WERI-Rb-1 (cell line): Measurements from ENCODE around the gene INTS6L.

Experiments
- DNase-seq: peaks from one replicate; pipeline ENCODE4 v3.0.0-alpha.2; 2020
- H3K27ac ChIP-seq: fragments of 250-450 bp; sonication (Bioruptor Pico); 2 replicates; pipeline ENCODE4 v1.5.1; 2020; ENCODE audit warnings: mild to moderate bottlenecking, moderate library complexity
- H3K27me3 ChIP-seq: fragments of 250-450 bp; sonication (Bioruptor Pico); 2 replicates; pipeline ENCODE4 v1.5.1; 2021; ENCODE audit warnings: mild to moderate bottlenecking, low read depth, moderate library complexity; ENCODE audit not compliant: insufficient read depth, severe bottlenecking
- H3K36me3 ChIP-seq: fragments of 250-450 bp; sonication (Bioruptor Pico); 2 replicates; pipeline ENCODE4 v1.5.1; 2020; ENCODE audit warnings: mild to moderate bottlenecking, moderate library complexity
- H3K4me3 ChIP-seq: 2 replicates; pipeline ENCODE4 v1.5.1; 2011; ENCODE audit warnings: low read depth, mild to moderate bottlenecking, control low read depth, low read length
- H3K9me3 ChIP-seq: fragments of 250-450 bp; sonication (Bioruptor Pico); 2 replicates; pipeline ENCODE4 v1.5.1; 2021; ENCODE audit warnings: mild to moderate bottlenecking, moderate library complexity; ENCODE audit not compliant: severe bottlenecking
- TF ChIP-seq, protein P1 (sequence below): IDR thresholded peaks from 2 replicates; pipeline ENCODE4 v1.5.1; 2011; ENCODE audit warnings: low read depth, mild to moderate bottlenecking, control low read depth, inconsistent platforms, low read length

INTS6L gene

DNA sequence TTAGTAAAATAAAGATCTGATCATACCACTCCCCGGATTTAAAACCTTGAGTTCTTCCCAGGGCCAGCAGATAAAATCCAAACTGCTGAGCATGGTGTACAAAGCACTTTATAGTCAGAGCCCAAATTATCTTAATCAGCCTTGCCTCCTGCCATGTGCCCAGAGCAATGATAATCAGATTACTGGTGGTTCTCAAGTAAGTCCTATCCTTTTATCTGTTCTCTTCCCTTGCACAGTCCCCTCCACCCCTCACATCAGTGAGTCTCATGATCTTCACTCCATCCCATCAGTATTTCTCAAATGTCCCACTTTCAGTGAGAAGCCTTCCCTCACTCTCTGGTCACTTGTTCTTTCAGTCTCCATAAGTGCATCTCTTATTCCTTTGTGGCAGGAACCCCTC, 22.7 kb downstream of the INTS6L start:
- no peaks in the 10 kb centered on the region for H3K27me3 ChIP-seq
- DNase-seq = peak; percentile 21
- H3K9me3 ChIP-seq = no peaks in the 10 kb centered on the region

GRCh38 chrX:135543924-135544323, 23.5 kb downstream of the INTS6L start:
- Histone ChIP-seq H3K27ac (no peak overlapping the region), H3K9me3 (no peaks in the 10 kb centered on the region), H3K27me3 (no peaks in the 10 kb centered on the region), H3K36me3 (no peaks in the 10 kb centered on the region), H3K4me3 (no peak overlapping the region)
- peak; percentile 46 for DNase-seq
- TF ChIP-seq, protein P1, sequence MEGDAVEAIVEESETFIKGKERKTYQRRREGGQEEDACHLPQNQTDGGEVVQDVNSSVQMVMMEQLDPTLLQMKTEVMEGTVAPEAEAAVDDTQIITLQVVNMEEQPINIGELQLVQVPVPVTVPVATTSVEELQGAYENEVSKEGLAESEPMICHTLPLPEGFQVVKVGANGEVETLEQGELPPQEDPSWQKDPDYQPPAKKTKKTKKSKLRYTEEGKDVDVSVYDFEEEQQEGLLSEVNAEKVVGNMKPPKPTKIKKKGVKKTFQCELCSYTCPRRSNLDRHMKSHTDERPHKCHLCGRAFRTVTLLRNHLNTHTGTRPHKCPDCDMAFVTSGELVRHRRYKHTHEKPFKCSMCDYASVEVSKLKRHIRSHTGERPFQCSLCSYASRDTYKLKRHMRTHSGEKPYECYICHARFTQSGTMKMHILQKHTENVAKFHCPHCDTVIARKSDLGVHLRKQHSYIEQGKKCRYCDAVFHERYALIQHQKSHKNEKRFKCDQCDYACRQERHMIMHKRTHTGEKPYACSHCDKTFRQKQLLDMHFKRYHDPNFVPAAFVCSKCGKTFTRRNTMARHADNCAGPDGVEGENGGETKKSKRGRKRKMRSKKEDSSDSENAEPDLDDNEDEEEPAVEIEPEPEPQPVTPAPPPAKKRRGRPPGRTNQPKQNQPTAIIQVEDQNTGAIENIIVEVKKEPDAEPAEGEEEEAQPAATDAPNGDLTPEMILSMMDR = peak; percentile 51

More for the DNA sequence above, 22.7 kb downstream of the INTS6L start:
- TF ChIP-seq, protein P1 = no peak
- Histone ChIP-seq H3K27ac (no peak overlapping the region), H3K4me3 (no peak overlapping the region), H3K36me3 (no peaks in the 10 kb centered on the region)

DNA sequence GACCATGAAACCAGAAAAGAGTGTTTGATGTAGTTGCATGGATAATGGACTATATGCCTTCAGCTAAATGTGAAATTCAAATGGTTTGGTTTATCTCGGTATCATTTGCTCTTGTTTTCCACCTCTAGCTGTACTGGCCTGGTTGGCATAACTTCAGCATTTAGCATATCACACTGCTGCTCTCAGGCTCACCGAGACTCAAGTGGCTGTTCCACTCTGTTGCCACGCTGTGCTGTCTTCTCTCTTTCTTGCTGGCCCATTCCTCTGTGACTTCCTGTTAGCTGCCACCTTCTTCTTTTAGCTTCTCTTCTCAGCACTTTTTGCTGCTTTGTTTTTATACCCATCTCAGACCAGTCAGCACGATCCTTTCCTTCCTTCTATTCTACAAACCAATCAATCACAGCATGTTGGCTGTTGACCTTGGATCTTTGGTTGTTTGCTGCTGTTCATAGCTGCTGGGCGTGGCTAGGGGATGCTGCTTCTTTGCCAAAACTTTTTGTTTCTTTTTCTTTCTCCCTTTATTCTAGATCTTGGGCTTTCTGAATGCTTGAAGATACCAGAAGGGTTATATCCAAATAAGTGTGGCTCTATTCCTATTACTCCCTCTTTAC, 24.0 kb downstream of the INTS6L start:
- TF ChIP-seq, protein P1 = no peak
- no peak for DNase-seq
- no peaks in the 10 kb centered on the region for H3K9me3 ChIP-seq
- no peaks in the 10 kb centered on the region for H3K36me3 ChIP-seq
- no peak overlapping the region for H3K27ac ChIP-seq
- H3K27me3 ChIP-seq = no peaks in the 10 kb centered on the region
- no peak overlapping the region for H3K4me3 ChIP-seq

DNA sequence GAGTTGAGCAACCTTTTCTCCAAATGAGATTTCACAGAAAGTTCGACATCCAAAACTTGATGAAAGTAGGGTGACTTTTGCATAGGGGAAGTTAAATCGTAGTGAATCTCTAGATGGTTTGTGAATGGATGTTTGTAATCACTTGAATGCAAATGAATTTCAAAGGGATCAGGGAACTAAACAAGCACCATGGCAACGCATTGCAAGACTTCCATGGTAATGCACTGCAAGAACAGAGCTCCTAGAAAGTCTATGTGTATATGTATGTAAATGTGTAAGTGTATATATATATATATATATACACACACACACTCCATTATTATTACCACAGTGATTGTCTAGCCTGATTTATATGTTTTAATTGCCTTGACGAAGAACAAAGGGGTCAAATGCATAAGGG, 27.3 kb downstream of the INTS6L start:
- Histone ChIP-seq H3K36me3 (no peaks in the 10 kb centered on the region), H3K4me3 (no peak overlapping the region), H3K27me3 (no peaks in the 10 kb centered on the region), H3K9me3 (no peaks in the 10 kb centered on the region), H3K27ac (no peak overlapping the region)
- no peak for DNase-seq
- TF ChIP-seq, protein P1 = no peak

DNA sequence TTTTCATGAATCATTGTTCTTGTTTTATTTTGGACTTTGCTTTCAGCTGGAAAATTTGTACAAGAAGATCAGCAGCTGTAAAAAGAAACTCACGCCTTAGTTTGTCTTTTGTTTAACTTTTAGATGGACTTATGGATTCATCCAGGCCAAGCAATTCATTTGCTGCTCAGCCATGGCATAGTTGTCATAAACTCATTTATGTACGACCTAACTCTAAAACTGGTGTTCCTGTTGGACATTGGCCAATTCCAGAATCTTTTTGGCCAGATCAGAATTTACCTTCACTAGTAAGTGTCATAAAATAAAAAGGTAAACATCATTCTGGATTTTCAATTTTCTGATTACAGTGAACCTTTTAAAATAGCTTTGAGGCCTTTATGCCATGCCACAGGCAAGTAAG, 29.1 kb downstream of the INTS6L start:
- H3K36me3 ChIP-seq = no peaks in the 10 kb centered on the region
- H3K27me3 ChIP-seq = no peaks in the 10 kb centered on the region
- no peak overlapping the region for H3K4me3 ChIP-seq
- TF ChIP-seq, protein P1 = no peak
- H3K27ac ChIP-seq = no peak overlapping the region
- H3K9me3 ChIP-seq = no peaks in the 10 kb centered on the region
- DNase-seq = no peak

DNA sequence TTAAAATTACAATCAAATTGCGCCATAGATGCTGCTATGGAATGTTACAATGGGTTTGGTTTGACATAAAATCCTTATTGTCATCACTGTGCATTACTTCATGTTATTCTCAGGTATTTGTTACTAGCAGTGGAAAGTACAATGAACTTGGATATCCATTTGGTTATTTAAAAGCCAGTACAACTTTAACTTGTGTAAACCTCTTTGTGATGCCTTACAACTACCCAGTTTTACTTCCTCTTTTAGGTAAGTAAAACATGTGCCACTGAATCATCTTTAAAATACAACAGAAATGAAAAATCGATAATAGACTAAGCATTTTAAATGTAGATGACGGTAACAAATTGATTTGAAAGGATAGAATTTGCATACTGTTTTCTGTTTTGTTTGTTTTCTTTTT, 35.6 kb downstream of the INTS6L start:
- DNase-seq = no peak
- H3K27me3 ChIP-seq = no peaks in the 10 kb centered on the region
- no peaks in the 10 kb centered on the region for H3K9me3 ChIP-seq
- TF ChIP-seq, protein P1 = no peak
- no peaks in the 10 kb centered on the region for H3K36me3 ChIP-seq
- H3K27ac ChIP-seq = no peak overlapping the region
- no peak overlapping the region for H3K4me3 ChIP-seq
